ENCODE measurements around the gene UNC5B.

- TF ChIP-seq EZH2phosphoT487 (IDR thresholded peaks at IDR 0.05; ENCODE audit: low read depth, severe bottlenecking, unreplicated experiment) (no peak), CTCF (IDR thresholded peaks at IDR 0.05; ENCODE audit: poor library complexity) (no peak)
Measured at GRCh38 chr10:71241830-71242621, 29.7 kb downstream of the UNC5B start.
